GM21825 (cell line): ENCODE measurements around the gene CDK3.
"Not testable (repeated sequence)": the region's sequence is repeated elsewhere in the genome, so short reads cannot be mapped to it uniquely, and the experiment has no call there.

Source experiments
- ATAC-seq: cut with Tn5 transposase; IDR thresholded peaks from one replicate; pipeline ENCODE4 v1.9.1; 2021; ENCODE audit warnings: mild to moderate bottlenecking, moderate library complexity; ENCODE audit not compliant: unreplicated experiment

Gene CDK3

DNA sequence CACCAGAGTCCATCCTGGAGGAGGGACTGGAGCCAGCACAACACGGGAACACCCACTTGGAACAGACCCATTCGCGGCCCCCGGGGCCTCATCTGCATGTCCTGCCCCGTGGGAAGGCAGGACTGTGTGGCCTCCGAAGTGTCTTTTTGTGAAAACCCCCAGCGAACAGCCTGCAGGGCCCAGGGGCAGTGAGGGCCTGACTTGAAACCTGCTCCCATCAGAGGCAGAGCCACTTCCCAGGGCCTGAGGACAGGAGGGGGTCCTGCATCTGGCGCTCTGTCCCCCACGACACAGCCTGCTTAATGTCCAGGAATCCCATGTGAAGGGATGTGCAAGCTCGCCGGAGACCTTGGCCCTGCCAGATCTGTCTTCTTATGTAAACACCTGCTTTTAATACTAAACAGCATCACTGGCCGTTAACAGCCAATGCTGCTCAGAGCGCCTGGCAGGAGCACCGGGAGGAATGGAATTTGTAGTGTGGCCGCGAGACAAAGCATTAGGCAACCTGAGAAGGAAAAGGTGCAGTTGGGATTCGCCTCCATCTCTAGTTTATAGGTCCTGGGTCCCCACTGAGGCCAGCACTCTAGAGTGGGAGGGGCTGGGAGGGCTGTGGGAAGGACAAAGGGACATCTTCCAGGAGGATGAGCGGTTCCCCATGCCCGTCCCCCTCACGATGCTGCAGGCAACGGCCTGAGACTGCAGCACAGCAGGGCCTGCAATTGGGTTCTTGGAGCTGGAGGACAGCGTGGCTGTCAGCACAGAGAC lies 36.0 kb downstream of the CDK3 start:
- ATAC-seq, result no peak

DNA sequence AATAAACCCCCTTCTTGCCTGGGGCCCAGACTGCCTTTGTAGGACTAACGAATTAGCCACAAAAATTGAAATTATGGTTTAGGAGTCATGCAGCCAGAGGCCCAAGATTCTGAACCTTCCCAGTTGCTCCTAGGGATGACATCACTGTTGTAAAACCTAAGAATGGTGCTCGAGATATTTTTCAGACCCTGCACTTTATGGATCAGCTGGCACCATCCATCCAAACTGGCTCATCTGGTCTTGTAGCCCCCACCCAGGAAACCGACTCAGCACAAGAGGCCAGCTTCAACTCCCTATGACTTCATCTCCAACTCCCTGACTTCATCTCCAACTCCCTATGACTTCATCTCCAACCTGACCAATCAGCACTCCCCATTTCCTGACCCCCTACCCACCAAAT lies 37.4 kb downstream of the CDK3 start:
- no peak for ATAC-seq

DNA sequence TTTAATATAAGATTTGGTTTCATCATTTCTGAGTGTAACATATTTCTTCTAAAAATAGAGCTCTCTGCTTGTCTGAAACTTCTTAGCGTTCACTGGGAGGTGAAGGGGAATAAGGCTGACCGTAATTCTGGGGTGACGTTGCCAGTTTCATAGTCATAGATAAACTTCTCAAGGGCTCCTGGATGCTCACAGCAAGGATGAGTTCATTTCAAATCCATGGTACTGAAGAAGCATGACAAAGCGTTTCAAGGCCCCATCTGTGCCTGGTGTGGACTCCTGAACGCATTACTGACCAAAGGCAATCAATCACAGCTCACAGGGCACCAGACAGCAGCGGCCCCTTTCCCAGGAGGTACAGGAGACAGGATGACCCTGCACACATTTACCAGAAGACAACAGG lies 38.5 kb downstream of the CDK3 start:
- ATAC-seq, result no peak

DNA sequence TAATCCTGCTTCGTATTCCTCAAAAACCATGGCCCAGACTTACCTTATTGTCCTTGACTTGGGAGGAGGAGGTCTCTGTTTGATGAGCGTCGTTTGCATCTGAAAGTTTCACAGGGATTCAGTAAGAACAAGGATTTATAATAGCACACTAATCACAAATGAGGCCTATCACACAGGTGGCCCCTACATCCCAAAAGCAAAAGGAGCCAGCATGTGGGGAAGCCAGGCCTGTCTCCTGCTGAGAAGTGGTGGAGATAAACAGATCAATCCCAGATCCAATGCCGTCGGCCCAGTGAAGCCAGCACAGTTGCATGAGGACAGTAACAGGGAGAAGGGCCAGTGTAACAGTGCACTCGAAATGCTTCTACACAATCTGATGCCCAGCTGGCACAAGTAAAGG lies 39.7 kb downstream of the CDK3 start:
- no peak for ATAC-seq

DNA sequence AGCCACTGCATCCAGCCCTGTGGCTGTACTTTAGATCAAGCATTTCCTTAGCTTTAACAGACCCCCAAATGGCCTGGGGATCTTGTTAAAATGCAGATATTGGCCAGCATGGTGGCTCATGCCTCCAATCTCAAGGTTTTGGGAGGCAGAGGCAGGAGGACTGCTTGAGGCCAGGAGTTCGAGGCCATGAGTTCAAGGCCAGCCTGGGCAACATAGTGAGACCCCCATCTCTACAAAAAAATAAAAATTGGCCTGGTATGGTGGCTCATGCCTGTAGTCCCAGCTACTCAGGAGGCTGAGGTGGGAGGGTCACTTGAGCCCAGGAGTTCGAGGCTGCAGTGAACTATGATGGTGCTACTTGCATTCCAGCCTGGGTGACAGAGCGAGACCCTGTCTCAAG lies 42.2 kb downstream of the CDK3 start:
- ATAC-seq, result not testable (repeated sequence)

DNA sequence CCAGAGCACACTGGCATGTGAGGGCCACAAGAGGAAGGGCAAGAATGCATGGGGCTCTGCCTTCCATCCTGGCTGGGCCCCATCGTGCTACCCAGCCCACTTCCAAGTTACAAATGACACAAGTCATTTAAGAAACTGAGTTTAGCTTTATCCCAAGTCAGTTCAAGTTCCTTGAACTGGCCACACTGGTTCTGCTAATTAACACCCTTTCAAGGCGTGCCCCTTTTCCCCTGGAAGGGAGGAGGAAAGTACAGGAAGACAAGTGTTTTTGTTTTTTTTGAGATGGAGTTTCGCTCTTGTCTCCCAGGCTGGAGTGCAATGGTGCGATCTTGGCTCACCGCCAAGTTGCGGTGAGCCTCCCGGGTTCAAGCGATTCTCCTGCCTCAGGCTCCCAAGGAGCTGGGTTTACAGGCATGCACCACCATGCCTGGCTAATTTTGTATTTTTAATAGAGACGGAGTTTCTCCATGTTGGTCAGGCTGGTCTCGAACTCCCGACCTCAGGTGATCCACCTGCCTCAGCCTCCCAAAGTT lies 43.9 kb downstream of the CDK3 start:
- ATAC-seq, result not testable (repeated sequence)

DNA sequence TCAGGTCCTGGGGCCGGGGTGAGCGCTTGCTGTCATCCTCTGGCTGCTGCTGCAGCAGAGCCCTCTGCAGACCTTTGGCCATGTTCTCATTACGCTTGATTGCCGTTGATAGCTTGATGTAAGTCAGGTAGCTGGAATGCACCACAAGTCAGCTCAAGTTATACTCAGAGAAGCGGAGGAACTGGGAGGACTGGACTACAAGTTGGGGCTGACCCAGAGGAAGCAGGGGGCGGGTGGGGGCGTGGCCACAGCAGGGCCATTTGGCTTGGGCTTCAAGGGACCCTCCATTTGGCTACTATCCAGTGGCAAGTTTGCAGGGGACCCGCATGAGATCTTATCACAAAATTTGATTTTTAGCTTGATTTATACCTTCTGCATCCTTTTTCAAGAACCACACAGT lies 45.4 kb downstream of the CDK3 start:
- ATAC-seq, result no peak

DNA sequence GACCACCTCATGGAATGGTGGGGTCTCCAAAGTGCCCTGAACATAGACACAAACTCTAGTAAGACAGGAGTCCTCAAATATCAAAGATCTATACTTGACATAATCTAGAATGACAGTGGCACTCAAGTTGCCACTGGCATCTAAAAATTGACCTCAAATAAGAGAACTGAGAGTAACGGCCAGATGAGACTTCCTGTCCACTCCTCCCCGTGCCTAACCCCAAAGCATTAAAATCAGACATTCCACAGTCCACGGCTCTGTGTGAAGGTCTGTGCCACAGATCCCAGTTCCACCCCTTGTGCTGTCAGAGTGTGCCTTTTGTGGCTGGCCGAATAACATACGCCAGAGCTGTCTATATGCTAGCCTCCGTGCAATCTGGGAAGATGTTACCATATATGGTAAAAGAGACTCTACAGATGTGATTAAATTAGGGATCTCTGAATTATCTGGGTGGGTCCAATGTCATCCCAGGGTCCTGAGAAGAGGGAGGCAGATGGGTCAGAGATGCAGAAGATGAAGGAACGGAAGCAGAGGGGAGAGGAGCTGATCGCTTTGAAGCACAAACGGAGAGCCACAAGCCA lies 47.5 kb downstream of the CDK3 start:
- no peak for ATAC-seq

DNA sequence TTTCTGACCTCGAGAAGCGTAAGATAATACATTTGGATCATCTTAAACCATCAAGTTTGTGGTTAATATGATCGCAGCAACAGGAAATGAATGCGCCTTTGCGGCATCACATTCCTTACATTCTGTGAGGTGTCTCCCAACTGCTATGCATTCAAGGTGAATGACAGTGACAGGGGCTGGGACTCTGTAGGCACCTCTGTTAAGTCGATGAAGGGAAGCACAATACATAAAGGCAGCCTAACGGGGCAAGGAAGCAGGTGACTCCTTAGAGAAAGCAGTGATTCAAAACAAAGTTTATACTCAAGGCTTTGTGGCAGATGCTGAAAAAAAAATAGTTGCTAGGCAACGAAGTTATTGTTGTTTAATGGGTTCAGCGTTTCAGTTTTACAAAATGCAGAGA lies 48.1 kb downstream of the CDK3 start:
- ATAC-seq, result no peak

DNA sequence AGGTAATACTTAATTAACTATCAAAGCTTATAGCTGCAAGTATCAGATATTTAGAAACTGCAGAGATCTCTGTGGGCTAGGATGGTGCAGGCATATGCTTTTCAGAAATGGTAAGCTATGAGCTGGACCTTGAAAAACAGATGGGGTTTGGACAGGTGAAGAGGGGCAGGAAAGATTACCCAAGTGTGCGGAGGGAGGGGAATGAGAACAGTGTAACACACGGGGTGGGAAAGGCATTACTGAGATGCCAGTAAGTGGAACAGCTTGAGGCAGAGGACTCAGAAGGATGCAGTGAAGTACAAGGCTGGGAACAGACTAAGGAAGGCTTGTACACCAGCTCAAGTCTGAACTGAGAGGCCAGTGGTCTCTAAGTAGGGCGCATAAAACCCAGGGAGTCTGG lies 48.6 kb downstream of the CDK3 start:
- no peak for ATAC-seq

DNA sequence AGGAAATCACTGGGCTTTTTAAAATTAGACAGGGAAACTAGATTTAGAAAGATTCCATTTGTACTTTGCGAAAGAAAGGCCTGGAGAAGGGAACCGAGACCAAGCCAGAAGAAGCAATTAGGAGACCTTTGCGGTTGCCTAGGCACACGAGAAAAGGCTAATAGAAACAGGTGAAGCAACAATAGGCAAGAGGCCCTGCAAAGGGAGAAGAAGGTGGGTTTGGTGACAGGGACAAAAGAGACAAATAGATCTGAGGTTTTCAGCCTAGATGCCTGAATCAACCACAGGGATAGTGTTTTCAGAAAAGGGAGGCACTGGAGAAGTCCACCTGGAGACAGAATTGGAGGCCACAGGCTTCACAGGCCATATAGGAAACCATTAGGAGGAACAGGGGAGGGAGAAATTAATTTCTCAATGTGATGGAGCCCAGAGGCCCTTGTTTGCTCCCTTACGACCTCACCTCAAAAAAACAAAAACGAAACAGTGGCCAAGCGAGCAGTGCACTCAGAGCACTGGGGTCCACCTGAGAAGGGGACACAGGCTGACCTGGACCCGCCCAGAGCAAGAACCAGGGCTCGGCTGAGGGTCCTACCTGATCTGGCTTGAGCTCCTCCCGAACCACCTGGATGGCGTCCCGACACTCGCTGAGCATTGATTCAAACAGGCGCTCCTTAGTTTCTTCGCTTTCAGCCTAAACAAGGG lies 49.3 kb downstream of the CDK3 start:
- no peak for ATAC-seq

DNA sequence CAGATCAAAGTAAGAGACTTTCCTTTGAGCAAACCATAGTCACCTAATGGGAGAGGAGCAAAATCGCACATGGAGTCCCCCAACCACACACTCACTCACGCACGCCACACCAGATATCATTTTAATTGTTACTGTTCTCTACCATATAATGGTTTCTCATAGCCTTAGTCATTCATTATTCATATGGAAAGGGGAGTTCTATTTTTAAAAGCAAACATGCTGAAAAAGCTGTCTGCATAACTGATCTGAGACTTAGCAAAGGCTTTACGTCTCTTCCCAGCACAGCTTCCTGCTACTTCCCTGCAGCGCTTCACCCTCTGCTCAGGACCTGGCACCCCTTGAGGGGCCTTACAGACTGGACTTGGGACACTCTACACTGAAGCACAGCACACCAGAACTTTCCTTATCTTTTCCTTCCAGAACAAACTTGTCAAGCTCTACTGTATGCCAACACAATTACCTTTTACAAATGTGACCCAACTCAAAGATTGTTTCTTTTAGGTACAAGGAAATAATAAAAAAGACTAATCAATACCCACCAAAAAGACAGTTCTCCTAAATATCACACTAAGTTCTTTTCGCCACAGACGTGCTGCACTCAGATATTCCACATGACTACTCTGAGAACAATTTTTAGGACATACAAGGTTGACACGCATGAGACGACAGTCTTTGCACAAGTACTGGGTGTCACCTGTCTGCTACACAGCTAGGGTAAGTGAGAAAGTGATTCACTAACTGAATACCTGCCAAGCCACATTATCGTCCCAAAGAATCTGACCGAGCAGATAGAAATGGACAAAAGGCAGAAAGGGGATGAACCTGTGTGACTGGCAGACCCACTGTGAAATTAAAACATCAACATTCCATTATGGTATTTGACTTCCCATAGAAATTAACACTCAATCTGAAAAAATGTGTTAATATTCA lies 50.1 kb downstream of the CDK3 start:
- no peak for ATAC-seq

DNA sequence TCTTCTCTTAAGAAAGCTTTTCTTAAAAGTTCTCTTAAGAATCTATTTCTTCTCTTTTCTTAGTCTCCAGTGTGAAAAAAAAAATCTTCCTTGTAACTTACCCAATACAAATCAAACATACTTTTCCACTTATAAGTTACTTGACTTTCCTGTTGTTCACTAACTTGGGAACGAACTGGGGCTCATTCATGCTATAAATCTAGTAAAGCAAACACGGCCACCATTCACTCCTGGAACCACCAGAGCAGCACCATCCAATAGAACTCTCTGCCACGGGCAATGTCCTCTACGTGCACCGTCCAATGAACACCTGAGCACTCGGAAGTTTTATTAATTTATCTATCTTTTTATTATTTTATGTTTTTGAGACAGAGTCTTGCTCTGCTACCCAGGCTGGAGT lies 50.9 kb downstream of the CDK3 start:
- no peak for ATAC-seq

DNA sequence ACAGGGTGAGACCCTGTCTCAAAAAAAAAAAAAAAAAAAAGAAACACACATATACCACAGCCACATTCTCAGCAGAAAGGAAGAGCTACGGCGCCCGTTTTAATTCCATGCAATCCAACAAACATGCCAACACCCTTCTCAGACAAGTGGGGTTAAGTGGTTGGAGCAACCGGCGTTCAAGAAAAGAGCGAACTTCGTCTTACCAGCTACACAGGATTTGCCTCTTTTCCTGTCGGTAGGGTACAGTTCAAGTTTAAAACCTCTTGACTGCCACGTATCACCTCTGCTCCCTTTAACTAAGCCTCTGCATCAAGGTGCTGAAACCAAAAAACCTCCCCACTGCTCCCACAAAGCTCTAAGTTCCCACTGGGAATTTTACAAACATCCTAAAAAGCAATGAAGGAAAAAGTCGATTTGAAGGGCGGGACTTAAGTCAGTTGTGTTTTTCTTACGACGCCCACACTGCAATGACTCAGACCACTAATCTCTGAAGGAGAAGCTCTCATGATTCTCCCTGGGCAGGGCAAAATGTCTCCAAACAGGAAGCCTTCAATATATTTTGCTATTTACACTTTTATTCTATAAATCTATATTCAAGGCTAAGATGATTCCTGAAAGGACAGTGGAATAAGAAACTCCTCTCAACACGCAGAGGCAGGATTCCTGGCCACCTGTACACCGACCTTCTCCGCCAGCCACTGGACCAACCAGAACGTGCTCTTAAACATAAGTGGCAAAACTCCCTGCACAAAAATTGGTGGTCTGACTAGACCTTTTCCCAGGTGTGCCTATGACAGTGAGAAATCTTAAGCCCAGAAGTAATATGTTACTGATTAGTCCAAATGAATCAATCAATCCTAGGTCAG lies 52.8 kb downstream of the CDK3 start:
- no peak for ATAC-seq

DNA sequence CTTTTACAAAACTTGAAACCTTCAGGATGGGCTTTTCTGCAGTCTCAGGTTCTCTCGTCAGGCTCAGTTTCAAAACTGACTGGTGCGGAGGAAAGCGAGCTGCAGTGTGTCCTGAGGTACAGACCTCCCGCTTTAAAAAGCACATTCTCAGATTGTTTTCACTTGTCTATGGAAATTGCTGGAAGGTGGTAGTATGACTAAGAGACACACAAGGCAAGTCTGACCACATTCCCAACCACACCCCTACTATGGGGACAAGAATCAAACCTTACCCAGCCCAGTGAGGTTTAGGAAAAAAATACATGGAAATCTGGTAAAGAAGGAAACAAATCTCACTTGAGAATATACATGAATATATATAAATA lies 53.4 kb downstream of the CDK3 start:
- ATAC-seq, result no peak
